Activated naive CD8-positive, alpha-beta T cell treated with anti-CD3 and anti-CD28 coated beads, Interleukin-2, amount 10 ng/mL, durations not matched to agents 7 days and 5 days (primary cell): ENCODE data around the gene RPS6KC1. TPM values are rescaled to one million over a fixed set of nuclear protein-coding genes. Genes with fewer than 3 reads are reported as not detected.
"Not testable (repeated sequence)": the region's sequence is repeated elsewhere in the genome, so short reads cannot be mapped to it uniquely, and the experiment has no call there.

Experiments used
- ATAC-seq: fragments of 150-1000 bp; cut with Tn5 transposase; one replicate; pipeline ENCODE4 v1.10.0; 2021; ENCODE audit warnings: low read depth, moderate library complexity
- POLR2A ChIA-PET: fragments of 350-600 bp; sonication (Branson Sonifier 250); formaldehyde crosslinking; loops from one replicate; lab custom pipeline; 2021; ENCODE audit warnings: antibody characterized with exemption; lab: Charles Lee
- DNase-seq: peaks from one replicate; pipeline ENCODE4 v3.0.0; 2021
- H3K27ac Mint-ChIP-seq: one replicate; pipeline ENCODE4 v1.8.0; 2022; ENCODE audit warnings: mild to moderate bottlenecking, mixed read lengths
- H3K27me3 Mint-ChIP-seq: one replicate; pipeline ENCODE4 v1.8.0; 2022; ENCODE audit warnings: mild to moderate bottlenecking, moderate library complexity, mixed read lengths
- H3K36me3 Mint-ChIP-seq: one replicate; pipeline ENCODE4 v1.8.0; 2021; ENCODE audit warnings: mild to moderate bottlenecking, mixed read lengths
- H3K4me1 Mint-ChIP-seq: one replicate; pipeline ENCODE4 v1.8.0; 2021; ENCODE audit warnings: mixed read lengths
- H3K4me3 Mint-ChIP-seq: one replicate; pipeline ENCODE4 v1.8.0; 2022; ENCODE audit warnings: mild to moderate bottlenecking, moderate library complexity, mixed read lengths
- H3K9me3 Mint-ChIP-seq: one replicate; pipeline ENCODE4 v1.8.0; 2021; ENCODE audit warnings: mixed read lengths
- total RNA-seq, 2 experiments: library from RNA; stranded (reverse); gene quantifications; one replicate each; pipeline ENCODE4 v1.2.3, GENCODE V29; 2021

Gene RPS6KC1
- total RNA-seq, 2 experiments from 2014 or later = 13.4 to 13.8 TPM

- H3K4me3 Mint-ChIP-seq, H3K27ac Mint-ChIP-seq, H3K4me1 Mint-ChIP-seq, H3K9me3 Mint-ChIP-seq, DNase-seq, POLR2A ChIA-PET, ATAC-seq, H3K27me3 Mint-ChIP-seq: not testable (repeated sequence)
- peaks cover 24% of the 10 kb centered on the region for H3K36me3 Mint-ChIP-seq
Measured at GRCh38 chr1:213160442-213160841, 109.4 kb downstream of the RPS6KC1 start.

- POLR2A ChIA-PET = no interaction called here
- H3K4me3 Mint-ChIP-seq = no peak overlapping the region
- no peak overlapping the region for H3K27ac Mint-ChIP-seq
- no peaks in the 10 kb centered on the region for H3K27me3 Mint-ChIP-seq
- peaks cover 4% of the 10 kb centered on the region for H3K9me3 Mint-ChIP-seq
- peaks cover 11% of the 10 kb centered on the region for H3K36me3 Mint-ChIP-seq
- DNase-seq = no peak
- H3K4me1 Mint-ChIP-seq = no peaks in the 10 kb centered on the region
- ATAC-seq = no peak
Measured at GRCh38 chr1:213162338-213162737, 111.3 kb downstream of the RPS6KC1 start.

- Mint-ChIP-seq H3K4me1 (no peaks in the 10 kb centered on the region), H3K27me3 (no peaks in the 10 kb centered on the region), H3K9me3 (peaks cover 4% of the 10 kb centered on the region), H3K36me3 (peaks cover 7% of the 10 kb centered on the region), H3K4me3 (no peak overlapping the region), H3K27ac (no peak overlapping the region)
- DNase-seq (no peak), ATAC-seq (no peak)
- POLR2A ChIA-PET = no interaction called here
Measured at GRCh38 chr1:213162862-213163261, 111.8 kb downstream of the RPS6KC1 start.

- Mint-ChIP-seq H3K9me3 (peaks cover 4% of the 10 kb centered on the region), H3K27ac (no peak overlapping the region), H3K4me3 (no peak overlapping the region), H3K27me3 (no peaks in the 10 kb centered on the region), H3K4me1 (no peaks in the 10 kb centered on the region), H3K36me3 (peaks cover 5% of the 10 kb centered on the region)
- ATAC-seq = no peak
- POLR2A ChIA-PET = no interaction called here
- DNase-seq = no peak
Measured at GRCh38 chr1:213163278-213163711, 112.3 kb downstream of the RPS6KC1 start.

GRCh38 chr1:213164561-213164960 lies 113.5 kb downstream of the RPS6KC1 start:
- Mint-ChIP-seq H3K27me3 (no peaks in the 10 kb centered on the region), H3K4me3 (no peak overlapping the region)
- ATAC-seq = no peak

GRCh38 chr1:213166852-213167251 lies 115.8 kb downstream of the RPS6KC1 start:
- DNase-seq = no peak
- no peak overlapping the region for H3K27ac Mint-ChIP-seq
- no peaks in the 10 kb centered on the region for H3K4me1 Mint-ChIP-seq
- H3K9me3 Mint-ChIP-seq = no peaks in the 10 kb centered on the region
- H3K36me3 Mint-ChIP-seq = no peaks in the 10 kb centered on the region
- no peak for ATAC-seq
- H3K27me3 Mint-ChIP-seq = no peaks in the 10 kb centered on the region
- POLR2A ChIA-PET = no interaction called here
- H3K4me3 Mint-ChIP-seq = no peak overlapping the region

More at GRCh38 chr1:213164561-213164960, 113.5 kb downstream of the RPS6KC1 start:
- Mint-ChIP-seq H3K36me3 (peaks cover 5% of the 10 kb centered on the region), H3K4me1 (no peaks in the 10 kb centered on the region), H3K9me3 (peaks cover 4% of the 10 kb centered on the region), H3K27ac (no peak overlapping the region)
- POLR2A ChIA-PET = no interaction called here
- no peak for DNase-seq

GRCh38 chr1:213171711-213172110 lies 120.7 kb downstream of the RPS6KC1 start:
- Mint-ChIP-seq H3K4me1 (peaks cover 2% of the 10 kb centered on the region), H3K4me3 (no peak overlapping the region), H3K27me3 (no peaks in the 10 kb centered on the region), H3K9me3 (no peaks in the 10 kb centered on the region), H3K36me3 (peaks cover 16% of the 10 kb centered on the region), H3K27ac (no peak overlapping the region)
- no peak for DNase-seq
- POLR2A ChIA-PET = no interaction called here
- ATAC-seq = no peak

- H3K36me3 Mint-ChIP-seq = peaks cover 22% of the 10 kb centered on the region
- no peaks in the 10 kb centered on the region for H3K9me3 Mint-ChIP-seq
- DNase-seq (no peak), ATAC-seq (no peak)
- H3K4me3 Mint-ChIP-seq = no peak overlapping the region
- POLR2A ChIA-PET = no interaction called here
- peaks cover 2% of the 10 kb centered on the region for H3K4me1 Mint-ChIP-seq
- H3K27me3 Mint-ChIP-seq = no peaks in the 10 kb centered on the region
- no peak overlapping the region for H3K27ac Mint-ChIP-seq
Measured at GRCh38 chr1:213176341-213176740, 125.3 kb downstream of the RPS6KC1 start.

- peaks cover 4% of the 10 kb centered on the region for H3K9me3 Mint-ChIP-seq
- POLR2A ChIA-PET = no interaction called here
- H3K4me3 Mint-ChIP-seq = no peak overlapping the region
- H3K36me3 Mint-ChIP-seq = peaks cover 30% of the 10 kb centered on the region
- no peaks in the 10 kb centered on the region for H3K27me3 Mint-ChIP-seq
- H3K27ac Mint-ChIP-seq = no peak overlapping the region
- no peak for ATAC-seq
- no peak for DNase-seq
- H3K4me1 Mint-ChIP-seq = peaks cover 2% of the 10 kb centered on the region
Measured at GRCh38 chr1:213179784-213180183, 128.7 kb downstream of the RPS6KC1 start.

GRCh38 chr1:213180833-213181232 lies 129.8 kb downstream of the RPS6KC1 start:
- no peak for DNase-seq
- Mint-ChIP-seq H3K4me3 (no peak overlapping the region), H3K27me3 (no peaks in the 10 kb centered on the region), H3K27ac (no peak overlapping the region), H3K4me1 (no peaks in the 10 kb centered on the region), H3K9me3 (peaks cover 6% of the 10 kb centered on the region), H3K36me3 (peaks cover 30% of the 10 kb centered on the region)
- POLR2A ChIA-PET = no interaction called here
- no peak for ATAC-seq

- no peak overlapping the region for H3K4me3 Mint-ChIP-seq
- POLR2A ChIA-PET = no interaction called here
Measured at GRCh38 chr1:213183036-213183672, 132.1 kb downstream of the RPS6KC1 start.

GRCh38 chr1:213186168-213186567 lies 135.1 kb downstream of the RPS6KC1 start:
- H3K4me3 Mint-ChIP-seq = no peak overlapping the region
- no peaks in the 10 kb centered on the region for H3K27me3 Mint-ChIP-seq
- H3K9me3 Mint-ChIP-seq = peaks cover 16% of the 10 kb centered on the region
- POLR2A ChIA-PET = no interaction called here
- no peaks in the 10 kb centered on the region for H3K4me1 Mint-ChIP-seq
- DNase-seq = no peak
- H3K36me3 Mint-ChIP-seq = peaks cover 39% of the 10 kb centered on the region
- H3K27ac Mint-ChIP-seq = no peak overlapping the region
- ATAC-seq = no peak

More at GRCh38 chr1:213183036-213183672, 132.1 kb downstream of the RPS6KC1 start:
- no peaks in the 10 kb centered on the region for H3K27me3 Mint-ChIP-seq
- DNase-seq = no peak
- ATAC-seq = no peak
- H3K36me3 Mint-ChIP-seq = peaks cover 35% of the 10 kb centered on the region
- no peaks in the 10 kb centered on the region for H3K4me1 Mint-ChIP-seq
- H3K9me3 Mint-ChIP-seq = peaks cover 12% of the 10 kb centered on the region
- no peak overlapping the region for H3K27ac Mint-ChIP-seq

- DNase-seq (no peak), ATAC-seq (no peak)
- Mint-ChIP-seq H3K27me3 (no peaks in the 10 kb centered on the region), H3K4me3 (no peak overlapping the region), H3K36me3 (peaks cover 32% of the 10 kb centered on the region), H3K9me3 (peaks cover 9% of the 10 kb centered on the region), H3K27ac (no peak overlapping the region), H3K4me1 (no peaks in the 10 kb centered on the region)
- POLR2A ChIA-PET = no interaction called here
Measured at GRCh38 chr1:213192026-213192425, 141.0 kb downstream of the RPS6KC1 start.

GRCh38 chr1:213194383-213194782 lies 143.3 kb downstream of the RPS6KC1 start:
- H3K9me3 Mint-ChIP-seq = peaks cover 19% of the 10 kb centered on the region
- no peak for ATAC-seq
- H3K4me1 Mint-ChIP-seq = no peaks in the 10 kb centered on the region
- no peak for DNase-seq
- H3K36me3 Mint-ChIP-seq = peaks cover 49% of the 10 kb centered on the region
- H3K27ac Mint-ChIP-seq = no peak overlapping the region
- no peak overlapping the region for H3K4me3 Mint-ChIP-seq
- no peaks in the 10 kb centered on the region for H3K27me3 Mint-ChIP-seq
- POLR2A ChIA-PET = no interaction called here
